Right atrium auricular region (tissue), 2 donors: ENCODE measurements around the gene TAAR8. TPM values are rescaled to one million over a fixed set of nuclear protein-coding genes. Genes with fewer than 3 reads are reported as not detected.

Experiments
- DNase-seq: peaks from one replicate; pipeline ENCODE4 v3.0.0-alpha.2; 2019; ENCODE audit warnings: low spot score
- H3K27ac ChIP-seq, 2 donors: fragments of 200-600 bp; sonication (generic); 1 replicate in 1 of 2; 2 replicates in 1 of 2; pipeline ENCODE4 v1.5.1; 2016 to 2019
- H3K27me3 ChIP-seq, 2 donors: fragments of 200-600 bp; sonication (generic); one replicate each; pipeline versions ENCODE4 v1.5.1 to v1.6.0; 2017 to 2019
- H3K36me3 ChIP-seq: fragments of 200-600 bp; sonication (generic); one replicate; pipeline ENCODE4 v1.5.1; 2016
- H3K4me1 ChIP-seq, 2 donors: fragments of 200-600 bp; sonication (generic); one replicate each; pipeline versions ENCODE4 v1.5.1 to v1.6.0; 2017 to 2019
- H3K4me3 ChIP-seq, 2 donors: fragments of 200-600 bp; sonication (generic); 1 replicate in 1 of 2; 2 replicates in 1 of 2; pipeline ENCODE4 v1.5.1; 2017 to 2019; ENCODE audit warnings: mild to moderate bottlenecking in 1 of 2, moderate library complexity in 1 of 2
- H3K9me3 ChIP-seq, 2 donors: fragments of 200-600 bp; sonication (generic); one replicate each; pipeline ENCODE4 v1.5.1; 2019
- CTCF ChIP-seq, 2 donors: fragments of 200-600 bp; sonication (generic); IDR thresholded peaks; one replicate each; pipeline ENCODE4 v1.5.1; 2019; ENCODE audit warnings: antibody characterized with exemption in 2 of 2
- total RNA-seq, 2 donors: library from RNA; depleted of rRNA; stranded (reverse); fragments of >200 nt; gene quantifications; one replicate each; pipeline ENCODE4 v1.1.0, GENCODE V29; 2016

Gene TAAR8
- total RNA-seq, result not detected

DNA sequence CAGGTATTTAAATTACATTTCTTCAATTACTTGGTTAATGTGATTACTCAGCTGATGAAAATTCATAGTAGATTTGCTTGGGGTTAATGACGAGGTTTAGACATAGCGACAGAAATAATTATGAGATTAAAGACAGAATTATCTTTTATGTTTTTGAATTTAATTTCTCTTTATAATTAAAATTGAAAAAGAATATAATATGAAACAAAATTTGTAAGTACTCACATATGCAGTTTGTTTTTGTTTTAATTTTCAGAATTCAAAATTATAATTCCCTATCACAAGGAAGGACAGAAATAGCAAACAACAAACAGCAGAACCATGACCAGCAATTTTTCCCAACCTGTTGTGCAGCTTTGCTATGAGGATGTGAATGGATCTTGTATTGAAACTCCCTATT is at the start of gene TAAR8:
TAAR8 (plus strand) TSS at position 301 of the 400 bp plus-strand sequence; CDS start at position 322, 21 bp downstream.
- TF ChIP-seq CTCF (IDR thresholded peaks at IDR 0.05), result no peak
- DNase-seq, result no peak

GRCh38 chr6:132504757-132505156 is 47.7 kb upstream of the TAAR8 start:
- TF ChIP-seq CTCF (IDR thresholded peaks at IDR 0.05), result no peak
- Histone ChIP-seq H3K36me3 (peaks cover 21% of the 10 kb centered on the region), H3K4me3 (no peak overlapping the region), H3K9me3 (no peaks in the 10 kb centered on the region), H3K27ac (no peak overlapping the region), H3K4me1 (peaks cover 0 to 48% of the 10 kb centered on the region in 2 donors), H3K27me3 (no peaks in the 10 kb centered on the region)
- DNase-seq, result no peak

More for the DNA sequence above, at the start of gene TAAR8:
- no peaks in the 10 kb centered on the region for H3K36me3 ChIP-seq
- no peaks in the 10 kb centered on the region for H3K9me3 ChIP-seq
- H3K27me3 ChIP-seq, result no peaks in the 10 kb centered on the region
- no peaks in the 10 kb centered on the region for H3K4me1 ChIP-seq
- no peak within 1 kb of the TSS for H3K27ac ChIP-seq
- no peak within 1 kb of the TSS for H3K4me3 ChIP-seq

DNA sequence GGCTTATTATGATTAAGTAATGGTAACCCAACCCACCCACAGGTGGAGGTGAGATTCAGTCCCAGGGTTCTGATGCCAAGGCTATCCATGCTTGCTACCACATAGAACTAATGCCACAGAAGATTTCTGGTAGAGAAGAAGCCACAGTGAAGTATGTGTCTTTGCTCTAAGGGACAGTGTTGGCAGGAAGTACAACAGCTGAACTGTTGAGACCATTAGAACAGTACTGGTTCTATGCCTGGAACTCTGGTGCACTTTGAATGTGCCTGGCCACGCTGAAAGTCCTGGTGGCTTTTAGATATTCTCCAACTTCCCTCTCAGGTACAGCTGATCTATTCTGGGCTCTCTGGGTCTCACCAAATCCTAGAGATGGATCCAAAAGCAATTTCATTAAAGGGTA is 47.3 kb upstream of the TAAR8 start:
- no peaks in the 10 kb centered on the region for H3K27me3 ChIP-seq
- TF ChIP-seq CTCF (IDR thresholded peaks at IDR 0.05), result no peak
- H3K36me3 ChIP-seq, result peaks cover 21% of the 10 kb centered on the region
- no peak overlapping the region for H3K27ac ChIP-seq
- peaks cover 0 to 47% of the 10 kb centered on the region in 2 donors for H3K4me1 ChIP-seq
- H3K4me3 ChIP-seq, result no peak overlapping the region
- no peak for DNase-seq
- H3K9me3 ChIP-seq, result no peaks in the 10 kb centered on the region

GRCh38 chr6:132506461-132506860 is 46.0 kb upstream of the TAAR8 start:
- Histone ChIP-seq H3K36me3 (peaks cover 15% of the 10 kb centered on the region), H3K27me3 (no peaks in the 10 kb centered on the region), H3K9me3 (no peaks in the 10 kb centered on the region), H3K4me1 (peaks cover 0 to 57% of the 10 kb centered on the region in 2 donors), H3K27ac (no peak overlapping the region), H3K4me3 (no peak overlapping the region)
- DNase-seq, result no peak
- TF ChIP-seq CTCF (IDR thresholded peaks at IDR 0.05), result no peak

- Histone ChIP-seq H3K27ac (no peak overlapping the region), H3K27me3 (no peaks in the 10 kb centered on the region), H3K9me3 (no peaks in the 10 kb centered on the region), H3K4me1 (peaks cover 0 to 62% of the 10 kb centered on the region in 2 donors), H3K36me3 (peaks cover 8% of the 10 kb centered on the region), H3K4me3 (no peak overlapping the region)
- no peak for DNase-seq
- TF ChIP-seq CTCF (IDR thresholded peaks at IDR 0.05), result no peak
Measured at GRCh38 chr6:132506869-132507808, 45.3 kb upstream of the TAAR8 start.
